ENCODE data around the gene TRANK1.

The TRANK1 gene

DNA sequence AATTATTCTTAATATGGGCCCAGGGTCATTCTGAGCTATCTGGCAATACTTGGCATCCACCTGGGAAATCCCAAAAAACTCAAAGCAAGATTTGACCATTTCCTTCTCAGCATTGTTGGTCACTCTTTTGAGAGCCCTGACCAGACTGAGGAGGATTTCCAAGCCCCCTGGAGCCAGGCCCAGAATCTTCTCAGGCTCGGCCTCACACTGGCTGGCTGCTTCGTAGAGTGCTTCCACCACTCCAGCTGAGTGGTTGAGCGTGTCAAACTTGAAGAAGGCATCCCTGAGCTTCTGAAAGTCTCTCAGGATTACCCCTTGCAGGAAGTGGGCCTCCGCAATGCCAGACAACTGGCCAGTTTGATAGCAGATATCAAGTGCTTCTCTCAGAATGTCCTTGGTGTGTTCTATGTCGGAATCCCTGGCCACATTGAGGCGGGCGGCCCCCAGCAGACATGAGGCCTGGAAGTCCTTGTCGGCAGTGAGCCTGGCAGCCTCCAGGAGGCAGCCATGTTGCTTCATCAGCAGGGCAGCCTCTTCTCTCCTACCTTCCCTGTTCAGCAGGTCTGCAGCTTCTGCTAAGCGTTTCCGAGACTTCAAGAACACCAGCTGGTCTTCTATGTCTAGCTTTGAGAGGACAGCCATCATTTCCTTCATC lies 111.6 kb downstream of the TRANK1 start:
- DNase-seq, result no peak

GRCh38 chr3:36832406-36832805 lies 112.4 kb downstream of the TRANK1 start:
- no peak for DNase-seq

DNA sequence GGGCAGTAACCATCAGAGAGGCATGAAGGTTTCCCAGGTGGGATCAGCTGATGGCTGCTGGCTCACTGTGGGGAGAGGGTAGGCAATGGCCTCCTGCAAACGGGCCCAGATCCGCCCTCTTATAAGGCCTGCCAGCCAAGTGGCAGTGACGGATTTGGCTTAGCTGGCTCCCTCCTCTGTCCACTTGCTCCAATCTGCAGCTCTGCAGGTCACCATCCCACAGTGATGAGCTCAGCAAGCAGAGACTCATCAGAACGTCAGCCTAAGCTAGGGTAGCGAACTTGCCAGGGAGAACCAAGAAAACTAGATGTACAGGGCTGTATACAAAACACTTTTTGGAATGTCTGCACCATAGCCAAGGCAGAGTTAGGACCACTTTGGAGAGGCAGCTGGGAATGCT lies 117.7 kb downstream of the TRANK1 start:
- DNase-seq, result no peak

DNA sequence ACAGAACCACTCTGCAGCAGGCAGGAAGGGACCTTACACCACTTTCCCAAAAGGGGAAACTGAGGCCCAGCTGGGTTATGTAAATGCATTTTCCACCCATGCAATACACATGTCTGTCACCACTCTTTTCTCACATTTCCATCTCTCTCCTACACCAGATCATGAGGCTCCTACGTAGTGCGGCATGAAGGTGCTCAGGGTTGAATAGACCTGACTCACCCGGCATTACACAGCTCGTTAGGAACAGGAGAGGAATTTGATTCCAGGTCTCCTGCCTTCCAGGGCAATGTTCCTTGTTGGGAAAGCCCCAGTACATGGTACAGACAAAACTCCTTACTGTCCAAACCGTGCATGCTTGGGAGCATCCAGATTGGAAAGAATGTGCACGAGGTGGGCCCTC lies 118.6 kb downstream of the TRANK1 start:
- no peak for DNase-seq

- DNase-seq, result no peak
Observed at GRCh38 chr3:36824443-36824842, 120.4 kb downstream of the TRANK1 start.

DNA sequence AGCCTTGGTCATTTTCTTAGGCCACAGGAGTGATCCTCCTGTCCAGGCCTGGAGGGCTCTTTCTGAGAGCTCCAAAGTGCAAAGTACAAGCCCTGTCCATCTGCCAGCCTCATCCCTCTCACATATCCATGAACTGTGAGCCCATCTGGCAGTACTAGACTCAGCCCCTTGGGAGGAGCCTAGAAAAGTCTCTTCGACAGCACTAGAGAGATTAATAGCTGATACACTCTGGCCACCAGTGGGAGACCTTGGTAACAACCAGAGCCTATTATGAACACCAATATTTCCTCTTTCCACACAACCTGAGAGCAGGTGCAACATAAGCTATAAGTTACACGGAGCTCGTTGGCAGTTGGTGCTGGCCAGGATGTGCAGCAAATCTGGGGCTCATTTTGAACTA lies 121.0 kb downstream of the TRANK1 start:
- DNase-seq, result peak in 1 of 2 experiments; percentile 0

- DNase-seq, result no peak
Observed at GRCh38 chr3:36820083-36820482, 124.8 kb downstream of the TRANK1 start.

- DNase-seq, result no peak
Observed at GRCh38 chr3:36817806-36818533, 126.9 kb downstream of the TRANK1 start.

DNA sequence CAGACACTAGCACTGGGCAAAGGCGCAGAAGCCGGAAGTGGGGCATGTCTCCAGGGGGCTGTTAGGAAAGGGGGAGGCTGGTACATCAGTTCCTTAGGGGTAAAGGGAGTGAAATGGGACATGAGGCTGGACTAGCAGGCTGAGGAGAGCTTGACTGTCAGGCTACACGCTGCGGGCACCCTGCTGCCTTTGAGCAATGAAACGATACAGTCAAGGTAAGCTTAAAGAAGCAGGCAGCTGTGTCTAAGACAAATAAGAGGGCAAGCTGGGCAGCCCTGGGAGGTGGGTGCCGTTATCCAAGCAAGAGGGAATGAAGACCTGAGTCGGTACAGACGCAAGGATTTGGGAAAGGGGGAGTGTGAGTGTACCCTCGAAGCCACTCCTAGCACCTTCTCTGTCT lies 129.5 kb downstream of the TRANK1 start:
- DNase-seq, result no peak

- DNase-seq, result no peak
Observed at GRCh38 chr3:36814776-36815175, 130.1 kb downstream of the TRANK1 start.

DNA sequence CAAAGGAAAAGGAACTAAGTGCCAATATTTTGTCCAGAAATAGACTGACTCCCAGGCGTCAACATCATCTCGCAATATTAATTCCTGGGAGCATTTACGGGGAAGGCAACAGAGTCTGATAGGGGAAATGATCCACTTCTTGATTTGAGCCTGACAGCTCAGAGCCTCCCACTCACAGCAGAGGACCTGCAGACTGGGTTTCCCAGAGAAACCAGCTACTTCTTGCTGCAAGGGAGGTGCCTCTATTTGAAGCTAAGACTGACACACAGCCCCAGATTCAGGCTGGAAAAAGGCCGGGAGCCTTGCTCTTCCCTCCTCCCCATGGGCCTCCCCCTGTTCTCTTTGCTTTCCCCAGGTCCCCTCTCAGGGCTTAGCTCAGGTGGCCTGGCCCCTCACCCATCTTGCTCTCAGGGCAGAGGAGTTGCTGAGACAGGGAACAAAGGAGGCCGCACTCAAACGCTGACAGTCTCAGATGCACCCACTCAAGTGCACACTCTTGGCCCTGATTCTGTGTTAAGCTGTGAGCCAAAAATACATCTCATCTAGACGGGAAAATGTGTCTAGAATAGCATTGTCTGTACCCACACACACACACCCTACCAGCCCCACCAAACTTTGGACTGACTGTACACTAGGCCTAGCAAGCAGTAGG lies 130.7 kb downstream of the TRANK1 start:
- no peak for DNase-seq

DNA sequence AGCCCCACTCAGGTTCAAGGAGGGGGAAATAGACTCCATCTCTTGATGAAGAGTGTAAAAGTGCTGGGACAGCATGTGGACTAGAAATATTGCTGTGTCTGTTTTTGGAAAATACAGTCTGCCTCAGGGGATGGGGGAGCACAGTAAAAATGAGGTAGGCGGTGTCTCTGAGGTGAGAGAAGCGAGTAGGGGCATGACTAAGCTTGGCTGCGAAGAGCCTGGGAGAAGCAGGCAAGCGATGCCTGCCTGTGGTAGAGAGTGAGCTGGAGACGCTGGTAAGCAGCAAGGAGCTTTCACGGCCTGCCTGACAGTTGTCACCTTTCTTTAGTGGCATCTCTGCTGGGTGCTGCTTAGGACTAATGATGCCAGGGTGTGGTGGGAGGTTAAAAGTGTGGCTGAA lies 131.5 kb downstream of the TRANK1 start:
- no peak for DNase-seq

- no peak for DNase-seq
Observed at GRCh38 chr3:36812240-36812639, 132.6 kb downstream of the TRANK1 start.

DNA sequence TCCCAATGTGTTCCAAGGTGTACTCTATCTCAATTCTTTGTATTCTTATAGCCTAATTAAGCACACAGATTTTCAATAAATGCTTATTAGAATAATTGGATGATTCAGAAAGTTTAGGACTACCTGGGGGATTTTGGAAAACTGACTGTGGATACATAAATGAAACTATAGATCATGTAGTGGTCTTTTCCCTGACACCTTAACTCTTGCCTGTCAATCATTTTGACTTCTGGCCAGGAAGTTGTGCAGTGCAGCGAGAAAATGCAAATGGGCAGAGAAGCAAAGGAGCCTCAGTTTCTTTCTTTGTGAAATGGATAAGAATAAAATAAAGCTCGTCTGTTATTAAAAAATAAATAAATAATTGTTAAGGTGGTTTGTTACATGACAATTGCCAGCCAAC lies 133.1 kb downstream of the TRANK1 start:
- DNase-seq, result no peak

- no peak for DNase-seq
Observed at GRCh38 chr3:36804295-36805055, 140.4 kb downstream of the TRANK1 start.

- DNase-seq, result no peak
Observed at GRCh38 chr3:36803091-36803791, 141.6 kb downstream of the TRANK1 start.

DNA sequence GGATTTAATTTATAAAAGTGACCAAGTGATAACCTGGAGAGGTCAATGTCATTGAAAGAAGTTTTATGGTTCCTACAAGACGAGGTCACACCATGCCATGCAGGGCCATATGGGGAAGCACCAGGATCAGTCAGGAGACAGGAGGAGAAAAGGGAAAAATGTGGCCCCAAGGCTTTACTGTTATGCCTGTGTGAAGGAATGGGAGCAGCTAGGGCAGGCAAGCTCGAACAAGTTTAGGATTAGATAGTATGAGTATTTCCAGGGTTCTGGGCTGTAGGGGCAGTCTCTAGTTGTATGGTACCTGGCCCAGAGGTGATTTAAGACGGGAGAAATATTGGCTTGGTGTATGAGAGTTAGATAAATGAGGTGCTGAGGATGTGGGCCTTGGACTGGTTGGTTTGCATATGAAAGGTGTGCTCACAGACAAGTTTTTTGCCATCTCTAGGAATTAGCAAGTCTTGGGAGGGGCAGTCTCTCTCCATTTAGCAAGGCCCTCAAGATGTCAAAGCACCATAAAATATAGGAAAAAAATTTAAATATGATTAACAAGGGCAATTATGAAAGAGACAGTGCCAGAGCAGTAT lies 144.2 kb downstream of the TRANK1 start:
- DNase-seq, result no peak

GRCh38 chr3:36796881-36797280 lies 148.0 kb downstream of the TRANK1 start:
- DNase-seq, result no peak

DNA sequence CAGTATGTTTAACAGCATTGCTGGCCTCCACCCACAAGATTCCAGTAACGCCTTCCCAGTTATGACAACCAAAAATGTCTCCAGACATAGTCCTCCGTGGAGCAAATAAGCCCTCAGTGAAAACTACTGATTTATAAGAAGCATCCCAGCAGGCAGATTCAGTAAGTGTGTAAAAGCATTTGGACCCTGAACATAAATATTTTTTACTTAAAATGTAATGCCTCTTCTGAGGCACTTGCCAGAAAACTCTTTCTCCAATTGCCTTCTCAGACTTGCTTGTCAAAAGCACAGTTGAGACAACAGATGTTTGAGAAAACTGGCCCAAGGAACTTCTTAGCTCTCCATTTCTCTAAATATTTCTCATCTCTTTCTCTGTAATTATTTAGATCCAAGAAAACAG lies 148.7 kb downstream of the TRANK1 start:
- no peak for DNase-seq

DNA sequence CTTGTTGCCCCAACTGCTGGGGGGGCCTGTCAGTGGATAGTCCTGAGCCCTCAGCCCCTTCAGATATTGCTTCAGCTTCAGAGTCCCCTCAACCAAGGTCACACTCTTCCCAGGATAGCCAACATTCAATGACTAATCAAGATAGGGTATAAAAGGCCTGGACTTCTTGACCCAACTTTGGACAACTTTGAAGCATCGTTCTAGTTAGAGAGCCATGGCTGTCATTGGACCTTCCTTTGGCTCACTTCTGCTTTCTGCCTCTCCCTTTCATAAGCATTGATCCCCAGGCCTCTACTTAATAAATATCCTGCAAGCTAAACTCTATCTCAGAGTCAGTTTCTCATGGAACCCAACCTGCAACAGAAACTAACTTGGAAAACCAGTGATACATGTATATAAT lies 149.2 kb downstream of the TRANK1 start:
- DNase-seq, result no peak

DNA sequence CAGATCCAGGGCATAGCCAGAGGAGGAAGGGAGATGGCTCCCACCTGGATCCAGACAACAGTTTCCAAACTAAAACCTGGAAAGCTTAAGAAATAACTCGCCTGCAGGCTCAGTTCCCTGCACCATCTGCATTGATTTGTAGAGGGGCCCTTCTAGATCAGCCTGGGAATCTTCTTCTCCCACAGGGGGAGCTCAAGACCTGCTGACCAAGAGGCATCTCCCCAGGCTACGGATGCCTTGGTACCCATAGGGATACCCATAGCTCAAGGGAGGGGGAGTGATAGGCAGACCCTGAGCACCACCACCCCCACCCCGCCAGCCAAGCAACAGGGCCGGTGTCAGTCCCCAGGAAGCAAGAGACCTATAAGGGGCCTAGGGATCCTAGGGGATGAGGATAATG lies 152.5 kb downstream of the TRANK1 start:
- peak in 1 of 2 experiments; percentile 15 for DNase-seq

GRCh38 chr3:36790765-36791164 lies 154.1 kb downstream of the TRANK1 start:
- no peak for DNase-seq

Data from NCI-H446 (cell line).